Endothelial cell of umbilical vein (primary cell): Measurements from ENCODE around the gene FBXO10. TPM values are rescaled to one million over a fixed set of nuclear protein-coding genes. Genes with fewer than 3 reads are reported as not detected.

Experiments used
- BruUV-seq: library from RNA; stranded (reverse); fragments of 400-500 nt; replicated peaks from 2 replicates; lab custom pipeline; 2021; lab: Mats Ljungman, UMichigan
- CTCF ChIA-PET: fragments of 300-600, 350-600 bp; sonication (Branson Sonifier 250); formaldehyde crosslinking; loops from one replicate; lab custom pipeline; 2021; ENCODE audit warnings: antibody characterized with exemption, inconsistent platforms; lab: Charles Lee
- POLR2A ChIA-PET: fragments of 300-600, 350-600 bp; sonication (Branson Sonifier 250); formaldehyde crosslinking; loops from one replicate; lab custom pipeline; 2021; ENCODE audit warnings: antibody characterized with exemption, inconsistent platforms; lab: Charles Lee
- DNase-seq: peaks from one replicate; pipeline ENCODE4 v3.0.0-alpha.2; 2011; ENCODE audit warnings: low read depth, low spot score
- FAIRE-seq: peaks from 2 replicates; lab custom pipeline; 2011; peaks lifted over from hg19 to GRCh38; lab: Jason Lieb, UNC
- H2AFZ ChIP-seq: 2 replicates; pipeline ENCODE4 v1.6.0; 2012; ENCODE audit warnings: low read depth, low read length, control low read depth, inconsistent platforms
- H3K27ac ChIP-seq: 2 replicates; pipeline ENCODE4 v1.5.1; 2011; ENCODE audit warnings: low read depth, mild to moderate bottlenecking, control low read depth, low read length, moderate library complexity; ENCODE audit not compliant: insufficient read depth
- H3K27me3 ChIP-seq, 2 experiments: 2 replicates each; pipeline versions ENCODE4 v1.6.0 to v1.6.1; 2011; ENCODE audit warnings: low read length in 2 of 2, mixed read lengths in 1 of 2; ENCODE audit not compliant: control insufficient read depth in 2 of 2, insufficient read depth in 2 of 2
- H3K36me3 ChIP-seq, 2 experiments: 2 replicates in 1 of 2; 3 replicates in 1 of 2; pipeline ENCODE4 v1.5.1; 2011; ENCODE audit warnings: low read length in 2 of 2, mild to moderate bottlenecking in 1 of 2, moderate library complexity in 1 of 2; ENCODE audit not compliant: control insufficient read depth in 2 of 2, insufficient read depth in 2 of 2; ENCODE audit errors: extremely low read depth in 1 of 2
- H3K4me1 ChIP-seq: 3 replicates; pipeline ENCODE4 v1.5.1; 2011; ENCODE audit warnings: mild to moderate bottlenecking, low read length; ENCODE audit not compliant: control insufficient read depth, insufficient read depth; ENCODE audit errors: extremely low read depth
- H3K4me2 ChIP-seq: 2 replicates; pipeline ENCODE4 v1.6.1; 2011; ENCODE audit warnings: low read length, control low read depth, mixed read lengths; ENCODE audit not compliant: insufficient read depth
- H3K4me3 ChIP-seq, 3 experiments: fragments of 200-600 bp in 1 of 3; sonication (generic), shearing (Covaris generic) in 1 of 3; replicated peaks in 1 of 3; 2 replicates each; pipeline ENCODE4 v1.5.1; 2011 to 2016; ENCODE audit warnings: control low read depth in 3 of 3, low read length in 3 of 3, mild to moderate bottlenecking in 2 of 3, inconsistent platforms in 1 of 3, low read depth in 1 of 3, moderate library complexity in 1 of 3; ENCODE audit not compliant: insufficient read depth in 1 of 3
- H3K79me2 ChIP-seq: 2 replicates; pipeline ENCODE4 v1.6.0; 2012; ENCODE audit warnings: low read length, inconsistent platforms; ENCODE audit not compliant: control insufficient read depth, insufficient read depth
- H3K9ac ChIP-seq: replicated peaks from 2 replicates; pipeline ENCODE3; 2011; ENCODE audit warnings: low read length, control low read depth; ENCODE audit not compliant: insufficient read depth; ENCODE audit errors: extremely low read depth
- H3K9me1 ChIP-seq: replicated peaks from 3 replicates; pipeline ENCODE4 v1.6.0; 2011; ENCODE audit warnings: mild to moderate bottlenecking, low read length; ENCODE audit not compliant: control insufficient read depth, insufficient read depth; ENCODE audit errors: extremely low read depth
- H3K9me3 ChIP-seq: replicated peaks from 2 replicates; pipeline ENCODE4 v1.5.1; 2012; ENCODE audit warnings: low read length, inconsistent platforms; ENCODE audit not compliant: control insufficient read depth, insufficient read depth
- H4K20me1 ChIP-seq: replicated peaks from 2 replicates; pipeline ENCODE3; 2011; ENCODE audit warnings: mild to moderate bottlenecking, low read length; ENCODE audit not compliant: control insufficient read depth, insufficient read depth; ENCODE audit errors: extremely low read depth
- CTCF ChIP-seq, 2 donors: IDR thresholded peaks; 1 replicate in 1 of 2; 2 replicates in 1 of 2; pipeline ENCODE4 v1.5.1; 2011; ENCODE audit warnings: low read length in 2 of 2, mild to moderate bottlenecking in 2 of 2, moderate library complexity in 2 of 2, control low read depth in 1 of 2, inconsistent platforms in 1 of 2, low read depth in 1 of 2; ENCODE audit not compliant: insufficient read depth in 1 of 2; ENCODE audit errors: extremely low read depth in 1 of 2
- EZH2 ChIP-seq: IDR thresholded peaks from 2 replicates; pipeline ENCODE4 v1.6.1; 2012; ENCODE audit warnings: borderline replicate concordance, low read depth, mild to moderate bottlenecking, moderate library complexity, low read length, inconsistent platforms; ENCODE audit not compliant: severe bottlenecking
- FOS ChIP-seq: IDR thresholded peaks from 2 replicates; pipeline ENCODE4 v1.6.1; 2011; ENCODE audit warnings: mild to moderate bottlenecking, low read length, moderate library complexity, borderline replicate concordance; ENCODE audit not compliant: insufficient read depth
- GATA2 ChIP-seq: IDR thresholded peaks from 2 replicates; pipeline ENCODE4 v1.7.0; 2011; ENCODE audit warnings: low read depth, mild to moderate bottlenecking, moderate library complexity, mixed read lengths, low read length; ENCODE audit not compliant: insufficient read length, insufficient read depth
- JUN ChIP-seq: IDR thresholded peaks from 2 replicates; pipeline ENCODE4 v1.6.1; 2011; ENCODE audit warnings: borderline replicate concordance, low read depth; ENCODE audit not compliant: insufficient read length, insufficient read depth
- MAX ChIP-seq: IDR thresholded peaks from 2 replicates; pipeline ENCODE4 v1.6.1; 2011; ENCODE audit not compliant: insufficient read depth, insufficient read length
- MYC ChIP-seq: IDR thresholded peaks from one replicate; pipeline ENCODE4 v1.6.1; 2011; ENCODE audit warnings: mild to moderate bottlenecking, low read depth, low read length
- POLR2A ChIP-seq: IDR thresholded peaks from 2 replicates; pipeline ENCODE4 v1.6.1; 2012; ENCODE audit warnings: low read depth, mild to moderate bottlenecking, control low read depth, low read length
- POLR2AphosphoS5 ChIP-seq: IDR thresholded peaks from 2 replicates; pipeline ENCODE4 v1.6.1; 2012; ENCODE audit warnings: low read depth, mild to moderate bottlenecking, control low read depth, low read length, moderate library complexity; ENCODE audit not compliant: insufficient read depth
- dilution Hi-C: fragments of 300-500 bp; cut with MboI; formaldehyde crosslinking; loops from one replicate; pipeline ENCODE4 v1.15.0; 2019; ENCODE audit warnings: low sequenced_read_pairs; ENCODE audit not compliant: extremely low pct_ligation_motif_present
- intact Hi-C: fragments of 100-400 bp; cut with micrococcal nuclease; formaldehyde crosslinking; loops from one replicate; pipeline ENCODE4 v1.10.0; 2022
- polyA plus RNA-seq, 4 experiments: library from polyadenylated mRNA; depleted of rRNA in 3 of 4; stranded (reverse) in 3 of 4; unstranded in 1 of 4; fragments of >200 nt; gene quantifications; 2 replicates each; pipeline versions ENCODE4 v1.2.1 to v1.2.3, GENCODE V29; 2011 to 2012; ENCODE audit warnings: missing spikeins in 1 of 4
- total RNA-seq: library from RNA; stranded (reverse); gene quantifications from 2 replicates; pipeline ENCODE4 v1.2.3, GENCODE V29; 2021

FBXO10 gene
- total and polyA plus RNA-seq, 2 donors (not counting 3 experiments of a cell fraction or from before 2014, with no cell fraction given): 11.8 to 14.4 TPM

- Histone ChIP-seq H3K36me3 (no peaks in the 10 kb centered on the region), H3K79me2 (no peaks in the 10 kb centered on the region), H4K20me1 (no peaks in the 10 kb centered on the region), H3K27me3 (peaks cover 5 to 11% of the 10 kb centered on the region in 2 experiments), H3K4me2 (no peak overlapping the region), H3K4me3 (no peak overlapping the region), H3K9me1 (no peaks in the 10 kb centered on the region), H3K9ac (no peak overlapping the region), H3K27ac (no peak overlapping the region), H2AFZ (no peak overlapping the region), H3K9me3 (no peaks in the 10 kb centered on the region), H3K4me1 (no peaks in the 10 kb centered on the region)
- no peak for DNase-seq
- ChIA-PET POLR2A (no interaction called here), CTCF (no interaction called here)
- intact Hi-C loops: no loop called here
- TF ChIP-seq GATA2 (no peak), FOS (no peak), MYC (no peak), CTCF (IDR thresholded peaks at IDR 0.05; ENCODE audit: extremely low read depth in 1 of 2, insufficient read depth in 1 of 2, low read depth in 1 of 2, low read length in 2 of 2) (no peak), MAX (no peak)
- BruUV-seq: no TSS peak
- no peak for FAIRE-seq
- dilution Hi-C loops: no loop called here
Observed at GRCh38 chr9:37619806-37620205, 43.6 kb upstream of the FBXO10 start.

- BruUV-seq: no TSS peak
- H3K27ac ChIP-seq: no peak overlapping the region
- ChIA-PET CTCF (no interaction called here), POLR2A (no interaction called here)
- H3K9ac ChIP-seq: no peak overlapping the region
- FAIRE-seq: no peak
- H3K9me1 ChIP-seq: no peaks in the 10 kb centered on the region
- H3K4me2 ChIP-seq: no peak overlapping the region
- H3K36me3 ChIP-seq: no peaks in the 10 kb centered on the region
- H3K4me1 ChIP-seq: no peaks in the 10 kb centered on the region
- no peak for DNase-seq
- H4K20me1 ChIP-seq: no peaks in the 10 kb centered on the region
- intact Hi-C loops: no loop called here
- TF ChIP-seq FOS: no peak
- no peak for TF ChIP-seq POLR2AphosphoS5
- TF ChIP-seq JUN: no peak
- no peak for TF ChIP-seq MYC
- no peak for TF ChIP-seq CTCF (IDR thresholded peaks at IDR 0.05; ENCODE audit: extremely low read depth in 1 of 2, insufficient read depth in 1 of 2, low read depth in 1 of 2, low read length in 2 of 2)
- no peak for TF ChIP-seq EZH2
- TF ChIP-seq GATA2: no peak
- TF ChIP-seq POLR2A: no peak
- TF ChIP-seq MAX: no peak
- no peaks in the 10 kb centered on the region for H3K9me3 ChIP-seq
- dilution Hi-C loops: no loop called here
- H3K79me2 ChIP-seq: no peaks in the 10 kb centered on the region
- no peak overlapping the region for H3K4me3 ChIP-seq
- peaks cover 4 to 9% of the 10 kb centered on the region in 2 experiments for H3K27me3 ChIP-seq
- no peak overlapping the region for H2AFZ ChIP-seq
Observed at GRCh38 chr9:37618817-37619216, 42.6 kb upstream of the FBXO10 start.
